Fibroblast of lung (primary cell): ENCODE results near the gene ITPKB.

ENCODE experiments used
- EZH2 ChIP-seq: IDR thresholded peaks from 2 replicates; pipeline ENCODE4 v1.5.1; 2012; ENCODE audit warnings: low read length, control low read depth, mild to moderate bottlenecking; ENCODE audit errors: missing control alignments
- TF ChIP-seq, protein P1 (sequence below), 2 donors: IDR thresholded peaks in 1 of 2; conservative IDR thresholded peaks in 1 of 2; 1 replicate in 1 of 2; 2 replicates in 1 of 2; pipeline ENCODE4 v1.5.1; 2011 to 2012; ENCODE audit warnings: low read length in 2 of 2, control low read depth in 1 of 2, inconsistent platforms in 1 of 2, low read depth in 1 of 2, mild to moderate bottlenecking in 1 of 2

DNA sequence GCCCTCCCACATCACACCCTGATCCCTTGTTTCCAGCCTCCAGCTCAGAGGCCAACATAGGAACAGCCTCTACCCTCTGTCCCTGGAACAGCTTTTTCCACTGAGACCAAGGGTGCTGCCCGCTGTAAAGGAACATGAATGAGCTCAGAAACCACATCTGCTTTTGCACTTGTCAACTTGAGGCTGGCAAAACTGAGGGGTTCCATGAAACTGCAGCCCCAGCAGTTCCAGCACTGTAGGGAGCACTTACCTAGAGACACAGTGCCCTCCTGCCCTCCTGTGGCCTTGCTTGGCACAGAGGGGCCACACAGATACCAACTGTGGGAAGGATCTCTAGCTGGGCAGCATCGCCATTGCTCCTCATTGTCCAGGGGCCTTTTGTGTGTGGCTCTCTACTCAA lies 51.7 kb downstream of the ITPKB start:
- TF ChIP-seq, protein P1, sequence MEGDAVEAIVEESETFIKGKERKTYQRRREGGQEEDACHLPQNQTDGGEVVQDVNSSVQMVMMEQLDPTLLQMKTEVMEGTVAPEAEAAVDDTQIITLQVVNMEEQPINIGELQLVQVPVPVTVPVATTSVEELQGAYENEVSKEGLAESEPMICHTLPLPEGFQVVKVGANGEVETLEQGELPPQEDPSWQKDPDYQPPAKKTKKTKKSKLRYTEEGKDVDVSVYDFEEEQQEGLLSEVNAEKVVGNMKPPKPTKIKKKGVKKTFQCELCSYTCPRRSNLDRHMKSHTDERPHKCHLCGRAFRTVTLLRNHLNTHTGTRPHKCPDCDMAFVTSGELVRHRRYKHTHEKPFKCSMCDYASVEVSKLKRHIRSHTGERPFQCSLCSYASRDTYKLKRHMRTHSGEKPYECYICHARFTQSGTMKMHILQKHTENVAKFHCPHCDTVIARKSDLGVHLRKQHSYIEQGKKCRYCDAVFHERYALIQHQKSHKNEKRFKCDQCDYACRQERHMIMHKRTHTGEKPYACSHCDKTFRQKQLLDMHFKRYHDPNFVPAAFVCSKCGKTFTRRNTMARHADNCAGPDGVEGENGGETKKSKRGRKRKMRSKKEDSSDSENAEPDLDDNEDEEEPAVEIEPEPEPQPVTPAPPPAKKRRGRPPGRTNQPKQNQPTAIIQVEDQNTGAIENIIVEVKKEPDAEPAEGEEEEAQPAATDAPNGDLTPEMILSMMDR (conservative IDR thresholded peaks at IDR 0.05 in 1 of 2, IDR thresholded peaks at IDR 0.05 in 1 of 2; ENCODE audit: low read depth in 1 of 2, low read length in 2 of 2), result no peak
- TF ChIP-seq EZH2, result no peak
